LNCaP clone FGC (cell line): ENCODE data around the gene PRKAG2.

ENCODE experiments used
- DNase-seq: peaks from one replicate; pipeline ENCODE4 v3.0.0-alpha.2; 2011; ENCODE audit warnings: low read depth
- H3K4me3 ChIP-seq: 2 replicates; pipeline ENCODE4 v1.5.1; 2011; ENCODE audit warnings: mild to moderate bottlenecking, low read depth, low read length, control low read depth
- CTCF ChIP-seq: IDR thresholded peaks from 2 replicates; pipeline ENCODE4 v1.5.1; 2012; ENCODE audit warnings: mild to moderate bottlenecking; ENCODE audit not compliant: control insufficient read depth, insufficient read depth; ENCODE audit errors: extremely low read depth

PRKAG2 gene

GRCh38 chr7:151759591-151760042 is 117.3 kb downstream of the PRKAG2 start:
- peak; percentile 87 for TF ChIP-seq CTCF

GRCh38 chr7:151758622-151759540 is 118.0 kb downstream of the PRKAG2 start:
- H3K4me3 ChIP-seq, result no peak overlapping the region
- TF ChIP-seq CTCF, result no peak
- DNase-seq, result no peak

More at GRCh38 chr7:151759591-151760042, 117.3 kb downstream of the PRKAG2 start:
- H3K4me3 ChIP-seq, result no peak overlapping the region
- no peak for DNase-seq

- no peak for TF ChIP-seq CTCF
- no peak overlapping the region for H3K4me3 ChIP-seq
- DNase-seq, result no peak
These were observed 119.6 kb downstream of the PRKAG2 start for GRCh38 chr7:151757274-151757673.

GRCh38 chr7:151756866-151757265 is 120.0 kb downstream of the PRKAG2 start:
- DNase-seq, result no peak
- no peak for TF ChIP-seq CTCF
- no peak overlapping the region for H3K4me3 ChIP-seq

GRCh38 chr7:151756076-151756731 is 120.7 kb downstream of the PRKAG2 start:
- TF ChIP-seq CTCF, result no peak
- no peak for DNase-seq
- no peak overlapping the region for H3K4me3 ChIP-seq

GRCh38 chr7:151755131-151755801 is 121.6 kb downstream of the PRKAG2 start:
- no peak overlapping the region for H3K4me3 ChIP-seq
- DNase-seq, result no peak
- no peak for TF ChIP-seq CTCF
